Measurements from ENCODE around the gene ZSCAN30.

DNA sequence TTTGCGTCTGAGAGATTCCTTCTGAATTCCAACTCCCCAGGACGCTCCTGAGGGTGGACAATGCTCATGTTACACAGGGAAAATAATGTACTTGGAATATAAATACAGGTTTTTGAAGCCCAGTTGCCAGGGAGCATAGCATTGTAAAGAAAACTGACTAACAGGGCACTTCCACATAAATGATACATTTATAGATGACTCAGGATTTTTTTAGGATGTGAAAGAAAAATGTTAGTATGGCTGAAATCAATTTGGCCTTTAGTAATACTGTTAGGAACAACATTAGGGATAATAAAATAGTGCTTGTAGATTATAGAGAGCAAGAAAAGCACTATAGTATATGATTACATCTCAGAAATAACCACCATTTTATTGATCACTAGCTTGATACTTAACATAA lies 25.6 kb downstream of the ZSCAN30 start:
- TF ChIP-seq, protein P1, sequence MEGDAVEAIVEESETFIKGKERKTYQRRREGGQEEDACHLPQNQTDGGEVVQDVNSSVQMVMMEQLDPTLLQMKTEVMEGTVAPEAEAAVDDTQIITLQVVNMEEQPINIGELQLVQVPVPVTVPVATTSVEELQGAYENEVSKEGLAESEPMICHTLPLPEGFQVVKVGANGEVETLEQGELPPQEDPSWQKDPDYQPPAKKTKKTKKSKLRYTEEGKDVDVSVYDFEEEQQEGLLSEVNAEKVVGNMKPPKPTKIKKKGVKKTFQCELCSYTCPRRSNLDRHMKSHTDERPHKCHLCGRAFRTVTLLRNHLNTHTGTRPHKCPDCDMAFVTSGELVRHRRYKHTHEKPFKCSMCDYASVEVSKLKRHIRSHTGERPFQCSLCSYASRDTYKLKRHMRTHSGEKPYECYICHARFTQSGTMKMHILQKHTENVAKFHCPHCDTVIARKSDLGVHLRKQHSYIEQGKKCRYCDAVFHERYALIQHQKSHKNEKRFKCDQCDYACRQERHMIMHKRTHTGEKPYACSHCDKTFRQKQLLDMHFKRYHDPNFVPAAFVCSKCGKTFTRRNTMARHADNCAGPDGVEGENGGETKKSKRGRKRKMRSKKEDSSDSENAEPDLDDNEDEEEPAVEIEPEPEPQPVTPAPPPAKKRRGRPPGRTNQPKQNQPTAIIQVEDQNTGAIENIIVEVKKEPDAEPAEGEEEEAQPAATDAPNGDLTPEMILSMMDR (IDR thresholded peaks at IDR 0.05 in 2 of 3, conservative IDR thresholded peaks at IDR 0.05 in 1 of 3; ENCODE audit: insufficient read depth in 2 of 3, low read depth in 1 of 3, low read length in 3 of 3) = no peak
- TF ChIP-seq, protein P2, sequence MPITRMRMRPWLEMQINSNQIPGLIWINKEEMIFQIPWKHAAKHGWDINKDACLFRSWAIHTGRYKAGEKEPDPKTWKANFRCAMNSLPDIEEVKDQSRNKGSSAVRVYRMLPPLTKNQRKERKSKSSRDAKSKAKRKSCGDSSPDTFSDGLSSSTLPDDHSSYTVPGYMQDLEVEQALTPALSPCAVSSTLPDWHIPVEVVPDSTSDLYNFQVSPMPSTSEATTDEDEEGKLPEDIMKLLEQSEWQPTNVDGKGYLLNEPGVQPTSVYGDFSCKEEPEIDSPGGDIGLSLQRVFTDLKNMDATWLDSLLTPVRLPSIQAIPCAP (CRISPR knock-in tag; IDR thresholded peaks at IDR 0.05; ENCODE audit: borderline replicate concordance) = no peak

Measured in K562 (cell line).